Measurements from ENCODE around the gene RPL12.

Gene RPL12

DNA sequence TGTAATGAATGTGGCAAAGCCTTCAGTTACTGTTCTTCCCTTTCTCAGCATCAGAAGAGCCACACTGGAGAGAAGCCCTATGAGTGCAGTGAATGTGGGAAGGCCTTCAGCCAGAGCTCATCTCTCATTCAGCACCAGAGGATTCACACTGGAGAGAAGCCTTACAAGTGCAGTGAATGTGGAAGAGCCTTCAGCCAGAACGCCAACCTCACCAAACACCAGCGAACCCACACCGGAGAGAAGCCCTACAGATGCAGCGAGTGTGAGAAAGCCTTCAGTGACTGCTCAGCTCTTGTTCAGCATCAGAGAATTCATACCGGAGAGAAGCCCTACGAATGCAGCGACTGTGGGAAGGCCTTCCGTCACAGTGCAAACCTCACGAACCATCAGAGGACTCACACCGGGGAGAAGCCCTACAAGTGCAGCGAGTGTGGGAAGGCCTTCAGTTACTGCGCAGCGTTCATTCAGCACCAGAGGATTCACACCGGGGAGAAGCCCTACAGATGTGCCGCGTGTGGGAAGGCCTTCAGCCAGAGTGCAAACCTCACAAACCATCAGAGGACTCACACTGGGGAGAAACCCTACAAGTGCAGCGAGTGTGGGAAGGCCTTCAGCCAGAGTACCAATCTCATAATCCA lies 6.8 kb downstream of the RPL12 start:
- DNase-seq (ENCODE audit: low read depth, low spot score): no peak

- DNase-seq (ENCODE audit: low read depth, low spot score): no peak
Measured at GRCh38 chr9:127438394-127438793, 12.8 kb downstream of the RPL12 start.

- no peak for DNase-seq (ENCODE audit: low read depth, low spot score)
Measured at GRCh38 chr9:127437497-127438264, 13.5 kb downstream of the RPL12 start.

- no peak for DNase-seq (ENCODE audit: low read depth, low spot score)
Measured at GRCh38 chr9:127430415-127430814, 20.8 kb downstream of the RPL12 start.

- no peak for DNase-seq (ENCODE audit: low read depth, low spot score)
Measured at GRCh38 chr9:127428348-127428747, 22.9 kb downstream of the RPL12 start.

GRCh38 chr9:127426756-127427155 lies 24.4 kb downstream of the RPL12 start:
- no peak for DNase-seq (ENCODE audit: low read depth, low spot score)

DNA sequence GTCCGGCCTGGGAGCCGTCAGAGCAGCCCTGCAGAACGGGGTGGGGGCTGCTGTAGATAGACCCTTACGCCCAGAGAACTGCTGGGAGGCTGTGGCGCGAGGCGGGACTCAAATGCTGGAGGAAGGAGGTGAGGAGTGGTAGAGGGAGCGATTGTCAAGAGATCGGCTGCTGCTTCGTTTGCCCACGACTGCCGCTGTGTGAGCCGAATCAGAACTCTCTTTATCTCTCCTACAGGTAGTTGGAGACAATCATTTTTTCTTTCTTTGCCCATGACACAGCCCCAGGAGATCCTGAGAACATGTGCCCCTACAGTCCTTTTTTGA lies 26.6 kb downstream of the RPL12 start:
- DNase-seq (ENCODE audit: low read depth, low spot score): no peak

- DNase-seq (ENCODE audit: low read depth, low spot score): peak; percentile 75
Measured at GRCh38 chr9:127423934-127424675, 27.1 kb downstream of the RPL12 start, which contains the start of gene ZNF79. Gene ZNF79, plus strand, starts transcription at chr9:127424382. Its CDS starts 406 bp downstream, at chr9:127424788.

DNA sequence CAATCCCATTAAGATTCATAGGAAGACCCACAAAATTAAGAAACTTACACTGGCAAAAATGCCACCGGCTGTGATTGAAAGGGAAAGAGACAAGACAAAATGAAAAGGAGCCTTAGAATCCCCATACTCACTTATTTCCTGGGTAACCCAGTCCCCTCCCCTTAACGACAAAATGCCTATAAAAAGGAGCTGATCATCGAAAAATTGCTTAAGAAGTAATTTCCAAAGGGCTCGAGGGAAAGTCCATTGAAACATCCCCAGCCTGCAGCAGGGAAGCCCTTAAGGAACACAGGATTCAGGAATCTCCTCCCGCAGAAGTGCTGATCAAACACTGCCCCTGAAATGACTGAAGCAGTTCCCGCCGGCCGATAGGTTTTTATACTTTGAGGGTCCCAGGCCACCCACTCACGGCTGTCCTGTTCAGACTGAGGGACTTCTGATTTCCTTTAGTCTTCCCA lies 27.7 kb downstream of the RPL12 start:
- no peak for DNase-seq (ENCODE audit: low read depth, low spot score)

DNA sequence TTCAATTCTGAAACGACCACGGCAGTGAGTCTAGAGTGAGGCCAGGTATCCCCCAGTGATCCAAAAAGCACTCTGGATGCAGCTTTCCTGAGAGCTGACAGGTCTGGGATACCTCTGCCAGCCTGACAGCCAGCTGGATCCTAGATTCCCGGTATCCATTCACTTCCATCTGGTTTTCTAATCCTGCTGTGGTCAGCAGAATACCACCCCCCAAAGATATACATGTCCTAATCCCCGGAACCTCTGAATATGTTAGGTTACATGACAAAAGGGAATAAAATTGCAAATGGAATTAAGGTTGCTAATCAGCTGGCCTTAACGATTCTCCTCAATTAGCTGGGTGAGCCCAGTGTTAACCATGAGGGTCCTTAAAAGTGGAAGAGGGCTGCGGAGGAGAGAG lies 28.4 kb downstream of the RPL12 start:
- no peak for DNase-seq (ENCODE audit: low read depth, low spot score)

- no peak for DNase-seq (ENCODE audit: low read depth, low spot score)
Measured at GRCh38 chr9:127422133-127422782, 28.9 kb downstream of the RPL12 start.

GRCh38 chr9:127421057-127421456 lies 30.1 kb downstream of the RPL12 start:
- no peak for DNase-seq (ENCODE audit: low read depth, low spot score)

DNA sequence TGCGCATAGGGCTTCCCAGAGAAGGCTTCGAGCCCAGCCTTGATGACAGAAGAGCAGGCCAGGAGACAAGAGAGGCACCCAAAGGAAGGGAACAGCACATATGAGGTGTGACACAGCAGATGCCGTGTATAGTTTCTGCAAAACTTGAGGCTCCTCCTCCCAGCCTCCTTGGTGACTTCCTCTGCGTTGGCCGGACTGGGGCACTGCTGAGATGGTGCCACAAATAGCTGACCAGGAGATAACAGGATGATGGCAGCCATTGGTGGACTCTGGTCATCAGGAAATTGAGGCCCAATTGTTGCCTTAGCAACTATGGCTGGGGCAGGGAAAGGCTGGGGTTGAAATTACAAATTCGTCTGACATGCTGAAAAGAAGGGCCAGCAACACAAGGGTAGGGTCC lies 31.9 kb downstream of the RPL12 start:
- no peak for DNase-seq (ENCODE audit: low read depth, low spot score)

DNA sequence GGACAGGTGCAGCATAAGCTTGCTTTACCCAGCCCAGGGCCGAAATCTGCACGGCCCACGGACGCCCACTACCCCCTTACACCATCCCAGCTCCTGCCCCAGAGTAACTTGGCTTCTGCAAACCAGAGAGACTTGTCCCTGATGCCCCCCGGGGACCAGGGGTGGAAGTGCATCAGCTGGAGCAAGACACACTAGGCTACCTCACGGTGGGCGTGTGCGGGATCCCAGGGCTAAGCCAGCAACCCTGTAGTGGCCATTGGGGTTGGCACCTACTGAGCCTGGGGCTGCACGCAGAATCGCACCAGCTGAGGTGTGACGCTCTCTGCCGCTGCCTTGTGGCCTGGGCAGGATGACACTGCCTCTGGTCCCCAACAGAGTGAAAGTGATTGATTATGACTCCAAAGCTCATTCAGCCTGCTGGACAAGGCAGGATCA lies 33.2 kb downstream of the RPL12 start:
- DNase-seq (ENCODE audit: low read depth, low spot score): peak; percentile 70

DNA sequence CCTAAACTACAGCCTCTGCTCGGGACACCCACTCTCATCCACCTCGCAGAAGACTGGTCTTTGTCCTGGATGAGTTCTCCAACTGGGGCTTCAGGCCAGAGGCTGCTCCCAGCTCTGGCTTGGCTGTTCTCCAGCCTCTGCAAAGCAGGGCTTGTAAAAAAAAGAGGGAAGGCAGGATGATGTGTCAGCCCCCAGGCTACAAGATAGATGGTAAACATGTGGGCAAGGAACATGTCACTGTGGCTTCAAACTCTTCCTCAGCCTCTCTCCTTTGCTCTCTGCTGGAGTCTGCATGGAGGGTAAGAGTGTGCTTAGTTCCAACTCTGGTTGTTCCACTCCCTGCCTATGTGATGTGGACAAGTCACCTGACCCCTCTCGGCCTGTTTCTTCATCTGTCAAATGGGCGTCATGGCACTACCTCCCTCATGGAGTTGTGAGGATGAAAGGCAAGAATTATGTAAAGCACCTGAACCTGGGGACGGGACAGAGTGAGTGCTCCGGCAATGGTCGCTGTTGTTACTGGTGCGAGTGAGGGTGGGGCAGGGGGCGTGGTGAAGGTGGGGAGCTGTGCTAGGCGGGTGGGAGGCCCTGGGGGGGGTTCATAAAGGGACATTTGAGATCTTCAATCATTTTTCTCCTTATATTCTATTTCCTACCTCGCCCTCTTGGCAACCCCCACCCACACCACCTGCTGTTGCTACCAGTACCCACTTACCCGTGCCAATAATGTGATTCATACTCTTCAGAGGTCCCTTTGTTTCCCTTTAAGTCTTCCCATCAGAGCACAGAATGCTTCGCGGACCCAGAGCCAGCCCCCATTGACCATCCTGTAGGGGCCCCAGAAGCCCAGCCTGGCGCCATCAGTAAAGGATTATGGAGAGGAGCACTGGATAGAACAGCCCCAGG lies 33.8 kb downstream of the RPL12 start:
- no peak for DNase-seq (ENCODE audit: low read depth, low spot score)

- DNase-seq (ENCODE audit: low read depth, low spot score): no peak
Measured at GRCh38 chr9:127415657-127416056, 35.5 kb downstream of the RPL12 start.

DNA sequence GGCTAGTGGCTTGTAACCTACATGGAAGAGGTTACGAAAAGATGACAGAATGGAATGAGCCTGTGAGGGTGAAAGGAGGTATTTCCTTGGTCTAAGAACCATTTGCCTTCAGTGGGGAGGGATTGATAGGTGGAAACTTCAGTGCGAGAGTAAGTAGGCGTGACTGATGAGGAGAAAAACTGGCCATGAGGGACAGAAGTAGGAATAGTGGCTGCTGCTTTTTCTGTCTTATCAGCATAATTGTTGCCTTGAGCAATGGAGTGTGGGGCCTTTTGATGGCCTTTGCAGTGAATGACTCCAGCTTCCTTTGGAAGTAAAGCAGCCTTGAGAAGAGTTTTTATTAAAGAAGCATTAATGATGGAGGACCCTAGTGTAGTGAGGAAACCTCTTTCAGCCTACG lies 36.1 kb downstream of the RPL12 start:
- no peak for DNase-seq (ENCODE audit: low read depth, low spot score)

DNA sequence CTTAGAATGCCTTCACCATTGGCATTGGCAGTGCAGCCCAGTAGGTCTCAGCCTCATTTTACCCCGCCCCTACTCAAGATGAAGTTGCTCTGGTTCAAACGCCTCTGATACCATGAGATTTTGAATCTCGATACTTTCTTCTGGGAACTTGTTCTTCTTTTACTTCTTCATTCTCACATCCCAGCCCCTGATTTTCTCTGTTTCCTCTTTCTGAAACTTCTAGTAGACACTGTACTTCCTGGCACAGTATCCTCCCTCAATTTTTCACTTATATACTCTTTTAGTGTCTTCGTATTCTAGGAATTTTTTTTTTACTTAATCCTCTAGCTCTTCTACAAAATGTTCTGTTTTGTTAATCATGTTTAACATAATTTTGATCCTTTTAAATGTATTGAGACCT lies 40.1 kb downstream of the RPL12 start:
- no peak for DNase-seq (ENCODE audit: low read depth, low spot score)

GRCh38 chr9:127407492-127407843 lies 43.7 kb downstream of the RPL12 start:
- DNase-seq (ENCODE audit: low read depth, low spot score): no peak

- DNase-seq (ENCODE audit: low read depth, low spot score): no peak
Measured at GRCh38 chr9:127406799-127407491, 44.3 kb downstream of the RPL12 start.

Data from iPS DF 19.7 (cell line).